Stimulated activated naive CD8-positive, alpha-beta T cell treated with anti-CD3 and anti-CD28 coated beads, Interleukin-15, Interleukin-2, amounts not matched to agents 100 ng/mL and 50 ng/mL, for 24 hours (primary cell): Measurements from ENCODE around the gene COL27A1.

Source experiments
- H3K27ac Mint-ChIP-seq: one replicate; pipeline ENCODE4 v1.8.0; 2021; ENCODE audit warnings: mild to moderate bottlenecking, mixed read lengths
- H3K27me3 Mint-ChIP-seq: one replicate; pipeline ENCODE4 v1.8.0; 2021; ENCODE audit warnings: mixed read lengths
- H3K36me3 Mint-ChIP-seq: one replicate; pipeline ENCODE4 v1.8.0; 2021; ENCODE audit warnings: low read depth, mixed read lengths
- H3K4me1 Mint-ChIP-seq: one replicate; pipeline ENCODE4 v1.8.0; 2021; ENCODE audit warnings: low read depth, mixed read lengths
- H3K4me3 Mint-ChIP-seq: one replicate; pipeline ENCODE4 v1.8.0; 2021; ENCODE audit warnings: mild to moderate bottlenecking, mixed read lengths
- H3K9me3 Mint-ChIP-seq: one replicate; pipeline ENCODE4 v1.8.0; 2021; ENCODE audit warnings: mixed read lengths

The COL27A1 gene

GRCh38 chr9:114236391-114237138, 81.2 kb downstream of the COL27A1 start:
- Mint-ChIP-seq H3K4me1 (no peaks in the 10 kb centered on the region), H3K27me3 (peaks cover 4% of the 10 kb centered on the region), H3K36me3 (no peaks in the 10 kb centered on the region), H3K27ac (no peak overlapping the region), H3K4me3 (no peak overlapping the region), H3K9me3 (no peaks in the 10 kb centered on the region)

GRCh38 chr9:114237247-114237646, 81.9 kb downstream of the COL27A1 start:
- Mint-ChIP-seq H3K9me3 (no peaks in the 10 kb centered on the region), H3K27ac (no peak overlapping the region), H3K4me1 (no peaks in the 10 kb centered on the region), H3K36me3 (no peaks in the 10 kb centered on the region), H3K27me3 (peaks cover 4% of the 10 kb centered on the region), H3K4me3 (no peak overlapping the region)

GRCh38 chr9:114237781-114238180, 82.4 kb downstream of the COL27A1 start:
- Mint-ChIP-seq H3K36me3 (no peaks in the 10 kb centered on the region), H3K27ac (no peak overlapping the region), H3K9me3 (no peaks in the 10 kb centered on the region), H3K4me3 (no peak overlapping the region), H3K27me3 (peaks cover 4% of the 10 kb centered on the region), H3K4me1 (no peaks in the 10 kb centered on the region)

- H3K4me1 Mint-ChIP-seq, result no peaks in the 10 kb centered on the region
- no peaks in the 10 kb centered on the region for H3K36me3 Mint-ChIP-seq
- peaks cover 4% of the 10 kb centered on the region for H3K27me3 Mint-ChIP-seq
Observed at GRCh38 chr9:114238472-114238871, 83.1 kb downstream of the COL27A1 start.

GRCh38 chr9:114238891-114239875, 83.8 kb downstream of the COL27A1 start:
- H3K9me3 Mint-ChIP-seq, result no peaks in the 10 kb centered on the region
- H3K27me3 Mint-ChIP-seq, result no peaks in the 10 kb centered on the region
- H3K36me3 Mint-ChIP-seq, result no peaks in the 10 kb centered on the region
- H3K27ac Mint-ChIP-seq, result no peak overlapping the region
- no peak overlapping the region for H3K4me3 Mint-ChIP-seq
- no peaks in the 10 kb centered on the region for H3K4me1 Mint-ChIP-seq

More at GRCh38 chr9:114238472-114238871, 83.1 kb downstream of the COL27A1 start:
- Mint-ChIP-seq H3K9me3 (no peaks in the 10 kb centered on the region), H3K27ac (no peak overlapping the region), H3K4me3 (no peak overlapping the region)

- Mint-ChIP-seq H3K27me3 (no peaks in the 10 kb centered on the region), H3K36me3 (no peaks in the 10 kb centered on the region), H3K4me1 (no peaks in the 10 kb centered on the region), H3K9me3 (no peaks in the 10 kb centered on the region), H3K4me3 (no peak overlapping the region), H3K27ac (no peak overlapping the region)
Observed at GRCh38 chr9:114240216-114240615, 84.9 kb downstream of the COL27A1 start.

GRCh38 chr9:114240647-114241558, 85.6 kb downstream of the COL27A1 start:
- H3K27me3 Mint-ChIP-seq, result no peaks in the 10 kb centered on the region
- no peaks in the 10 kb centered on the region for H3K36me3 Mint-ChIP-seq
- no peaks in the 10 kb centered on the region for H3K4me1 Mint-ChIP-seq
- no peak overlapping the region for H3K27ac Mint-ChIP-seq
- no peaks in the 10 kb centered on the region for H3K9me3 Mint-ChIP-seq
- no peak overlapping the region for H3K4me3 Mint-ChIP-seq

- H3K4me1 Mint-ChIP-seq, result no peaks in the 10 kb centered on the region
- H3K9me3 Mint-ChIP-seq, result no peaks in the 10 kb centered on the region
- H3K36me3 Mint-ChIP-seq, result no peaks in the 10 kb centered on the region
- no peak overlapping the region for H3K4me3 Mint-ChIP-seq
- H3K27ac Mint-ChIP-seq, result no peak overlapping the region
- H3K27me3 Mint-ChIP-seq, result no peaks in the 10 kb centered on the region
Observed at GRCh38 chr9:114242837-114243236, 87.5 kb downstream of the COL27A1 start.

GRCh38 chr9:114243240-114243639, 87.9 kb downstream of the COL27A1 start:
- no peaks in the 10 kb centered on the region for H3K27me3 Mint-ChIP-seq
- H3K4me3 Mint-ChIP-seq, result no peak overlapping the region
- H3K27ac Mint-ChIP-seq, result no peak overlapping the region
- H3K9me3 Mint-ChIP-seq, result no peaks in the 10 kb centered on the region
- H3K36me3 Mint-ChIP-seq, result no peaks in the 10 kb centered on the region
- no peaks in the 10 kb centered on the region for H3K4me1 Mint-ChIP-seq

- H3K4me3 Mint-ChIP-seq, result no peak overlapping the region
- H3K27me3 Mint-ChIP-seq, result no peaks in the 10 kb centered on the region
- no peaks in the 10 kb centered on the region for H3K4me1 Mint-ChIP-seq
- no peaks in the 10 kb centered on the region for H3K9me3 Mint-ChIP-seq
- H3K36me3 Mint-ChIP-seq, result no peaks in the 10 kb centered on the region
- no peak overlapping the region for H3K27ac Mint-ChIP-seq
Observed at GRCh38 chr9:114244570-114244969, 89.2 kb downstream of the COL27A1 start.

- Mint-ChIP-seq H3K27ac (no peak overlapping the region), H3K4me1 (no peaks in the 10 kb centered on the region), H3K27me3 (no peaks in the 10 kb centered on the region), H3K36me3 (no peaks in the 10 kb centered on the region), H3K9me3 (no peaks in the 10 kb centered on the region), H3K4me3 (no peak overlapping the region)
Observed at GRCh38 chr9:114246558-114246957, 91.2 kb downstream of the COL27A1 start.

- H3K27ac Mint-ChIP-seq, result no peak overlapping the region
- no peak overlapping the region for H3K4me3 Mint-ChIP-seq
- no peaks in the 10 kb centered on the region for H3K27me3 Mint-ChIP-seq
- no peaks in the 10 kb centered on the region for H3K4me1 Mint-ChIP-seq
- no peaks in the 10 kb centered on the region for H3K36me3 Mint-ChIP-seq
- no peaks in the 10 kb centered on the region for H3K9me3 Mint-ChIP-seq
Observed at GRCh38 chr9:114247077-114247476, 91.7 kb downstream of the COL27A1 start.

- Mint-ChIP-seq H3K4me1 (no peaks in the 10 kb centered on the region), H3K4me3 (no peak overlapping the region), H3K27me3 (no peaks in the 10 kb centered on the region), H3K27ac (no peak overlapping the region), H3K36me3 (no peaks in the 10 kb centered on the region), H3K9me3 (no peaks in the 10 kb centered on the region)
Observed at GRCh38 chr9:114247491-114247890, 92.2 kb downstream of the COL27A1 start.

- Mint-ChIP-seq H3K27ac (no peak overlapping the region), H3K4me3 (no peak overlapping the region), H3K27me3 (no peaks in the 10 kb centered on the region), H3K4me1 (no peaks in the 10 kb centered on the region), H3K9me3 (no peaks in the 10 kb centered on the region), H3K36me3 (no peaks in the 10 kb centered on the region)
Observed at GRCh38 chr9:114248299-114248707, 93.0 kb downstream of the COL27A1 start.
